K562 (cell line): ENCODE data around the gene CLEC18A. TPM values are rescaled to one million over a fixed set of nuclear protein-coding genes. Genes with fewer than 3 reads are reported as not detected.

Source experiments
- ATAC-seq: fragments of 200-7000 bp; cut with Tn5 transposase; 3 replicates; pipeline ENCODE4 v1.9.1; 2020; ENCODE audit warnings: moderate library complexity
- BruUV-seq: library from RNA; stranded (reverse); fragments of 400-500 nt; replicated peaks from 2 replicates; lab custom pipeline; 2021; lab: Mats Ljungman, UMichigan
- CTCF ChIA-PET: fragments of 300-600 bp; formaldehyde crosslinking; extraction: SDS; loops from one replicate; lab custom pipeline; 2021; ENCODE audit warnings: low intra/inter-chr PET ratio; lab: Yijun Ruan, JAX
- POLR2A ChIA-PET: fragments of 300-600, 350-650 bp; sonication (Branson Sonifier 250); formaldehyde crosslinking; extraction: SDS; loops from one replicate; lab custom pipeline; 2021; ENCODE audit warnings: antibody characterized with exemption, inconsistent platforms; lab: Yijun Ruan, JAX
- DNase-seq, 4 experiments: peaks; one replicate each; pipeline versions ENCODE4 v3.0.0 to v3.0.0-alpha.2; 2011 to 2018; ENCODE audit warnings: low spot score in 3 of 4, mixed read lengths in 3 of 4; ENCODE audit errors: extremely low read depth in 1 of 4
- FAIRE-seq: peaks from 2 replicates; lab custom pipeline; 2011; peaks lifted over from hg19 to GRCh38; lab: Jason Lieb, UNC
- H2AFZ ChIP-seq: 2 replicates; pipeline ENCODE4 v1.6.0; 2011; ENCODE audit warnings: low read depth, low read length, control low read depth, inconsistent platforms
- H3K27ac ChIP-seq: fragments of 200-600 bp; 3 replicates; pipeline ENCODE4 v1.8.0; 2011; ENCODE audit warnings: low read depth, mild to moderate bottlenecking, control low read depth, inconsistent platforms, low read length, moderate library complexity, mixed read lengths; ENCODE audit errors: extremely low read depth
- H3K27me3 ChIP-seq, 2 experiments: fragments of 300-600 bp in 1 of 2; 2 replicates in 1 of 2; 3 replicates in 1 of 2; pipeline versions ENCODE4 v1.6.0 to v1.8.0; 2011; ENCODE audit warnings: inconsistent platforms in 2 of 2, low read length in 2 of 2, mild to moderate bottlenecking in 1 of 2, mixed read lengths in 1 of 2, moderate library complexity in 1 of 2; ENCODE audit not compliant: control insufficient read depth in 2 of 2, insufficient read depth in 2 of 2
- H3K36me3 ChIP-seq: fragments of 300-600 bp; 3 replicates; pipeline ENCODE4 v1.8.0; 2011; ENCODE audit warnings: mild to moderate bottlenecking, low read length, inconsistent platforms; ENCODE audit not compliant: control insufficient read depth, insufficient read depth
- H3K4me1 ChIP-seq, 2 experiments: fragments of 200-600 bp in 1 of 2; replicated peaks in 1 of 2; 2 replicates in 1 of 2; 3 replicates in 1 of 2; pipeline versions ENCODE4 v1.5.1 to v1.8.0; 2011; ENCODE audit warnings: inconsistent platforms in 2 of 2, low read length in 2 of 2, mild to moderate bottlenecking in 1 of 2, mixed read lengths in 1 of 2, moderate library complexity in 1 of 2; ENCODE audit not compliant: control insufficient read depth in 2 of 2, insufficient read depth in 2 of 2
- H3K4me2 ChIP-seq: 2 replicates; pipeline ENCODE4 v1.6.1; 2011; ENCODE audit warnings: low read length, control low read depth, inconsistent platforms, mixed read lengths; ENCODE audit not compliant: insufficient read depth
- H3K4me3 ChIP-seq: fragments of 200-600 bp; sonication (generic), shearing (Covaris generic); 2 replicates; pipeline ENCODE4 v1.5.1; 2016; ENCODE audit warnings: control low read depth, inconsistent platforms
- H3K79me2 ChIP-seq: fragments of 200-600 bp; 3 replicates; pipeline ENCODE4 v1.8.0; 2011; ENCODE audit warnings: low read length, inconsistent platforms; ENCODE audit not compliant: control insufficient read depth, insufficient read depth
- H3K9ac ChIP-seq, 2 experiments: 2 replicates each; pipeline versions ENCODE4 v1.6.0 to v1.6.1; 2011; ENCODE audit warnings: low read depth in 2 of 2, low read length in 2 of 2, control low read depth in 1 of 2, inconsistent platforms in 1 of 2, mild to moderate bottlenecking in 1 of 2, mixed read lengths in 1 of 2; ENCODE audit not compliant: insufficient read depth in 1 of 2
- H3K9me1 ChIP-seq: one replicate; pipeline ENCODE4 v1.6.0; 2011; ENCODE audit warnings: inconsistent platforms, mild to moderate bottlenecking, low read length, moderate library complexity; ENCODE audit not compliant: control insufficient read depth, insufficient read depth
- H3K9me3 ChIP-seq: replicated peaks from 2 replicates; pipeline ENCODE4 v1.5.1; 2011; ENCODE audit warnings: low read depth, low read length, inconsistent platforms; ENCODE audit not compliant: control insufficient read depth, insufficient read depth
- H4K20me1 ChIP-seq: replicated peaks from 2 replicates; pipeline ENCODE4 v1.6.1; 2011; ENCODE audit warnings: low read length, inconsistent platforms, mixed read lengths; ENCODE audit not compliant: control insufficient read depth, insufficient read depth
- C11orf30 ChIP-seq: fragments of 450-650 bp; IDR thresholded peaks from 2 replicates; pipeline ENCODE4 v1.6.1; 2016; ENCODE audit warnings: low read depth, mild to moderate bottlenecking
- CREM ChIP-seq: IDR thresholded peaks from 2 replicates; pipeline ENCODE4 v1.6.1; 2014; ENCODE audit warnings: antibody characterized with exemption, low read depth
- RAD21 ChIP-seq, 2 experiments: fragments of 250-450 bp in 1 of 2; fragments of 450-650 bp in 1 of 2; sonication (Bioruptor Pico) in 1 of 2; formaldehyde crosslinking in 1 of 2; IDR thresholded peaks in 1 of 2; conservative IDR thresholded peaks in 1 of 2; 2 replicates each; pipeline versions ENCODE4 v1.4.0 to v1.8.0; 2020 to 2022; ENCODE audit warnings: mild to moderate bottlenecking in 2 of 2, moderate library complexity in 1 of 2
- SMC3 ChIP-seq: conservative IDR thresholded peaks from 2 replicates; pipeline ENCODE4 v1.6.1; 2011; ENCODE audit warnings: low read depth, low read length, improper control_type of control experiment; ENCODE audit not compliant: insufficient read depth
- ZNF445 ChIP-seq: fragments of 250-450 bp; sonication (Bioruptor Pico); IDR thresholded peaks from 2 replicates; pipeline ENCODE4 v1.4.0; 2020; ENCODE audit warnings: low read depth, mild to moderate bottlenecking, moderate library complexity
- WGBS: fragments of 100-300 bp; shearing (Covaris generic); methylation state at CpG from one replicate; pipeline ENCODE4 v1.1.6; 2016; ENCODE audit warnings: low coverage, mixed read lengths; ENCODE audit not compliant: insufficient coverage; ENCODE audit errors: missing lambda C conversion rate; 5-methylcytosine and 5-hydroxymethylcytosine counted together
- in situ Hi-C: fragments of 300-500 bp; cut with MboI; formaldehyde crosslinking; loops from 4 replicates; pipeline ENCODE4 v1.15.0; 2018; ENCODE audit warnings: inconsistent platforms, mixed read lengths
- intact Hi-C: fragments of 100-400 bp; cut with micrococcal nuclease; formaldehyde crosslinking; loops from 2 replicates; pipeline ENCODE4 v1.14.2; 2022
- polyA plus RNA-seq, 8 experiments: library from polyadenylated mRNA; depleted of rRNA in 4 of 8; stranded (reverse) in 5 of 8; unstranded in 3 of 8; fragments of >200 nt; fragmentation: Nextera tagmentation in 2 of 8; fragmentation: Illumina TruSeq in 1 of 8; extraction: Ambion mirVana in 2 of 8; extraction: Trizol in 1 of 8; gene quantifications; 2 replicates each; pipeline versions ENCODE4 v1.2.1 to v1.2.3, GENCODE V29; 2011 to 2014; ENCODE audit warnings: inconsistent platforms in 1 of 8, missing spikeins in 1 of 8
- total RNA-seq, 7 experiments: library from RNA; depleted of rRNA in 6 of 7; stranded (reverse); fragments of >200 nt in 6 of 7; fragmentation: Illumina TruSeq in 2 of 7; extraction: Trizol in 2 of 7; gene quantifications; 2 replicates each; pipeline versions ENCODE4 v1.2.1 to v1.2.3, GENCODE V29; 2011 to 2021; ENCODE audit warnings: low replicate concordance in 1 of 7
- TF ChIP-seq, protein P1 (sequence below): sonication (generic); formaldehyde crosslinking; IDR thresholded peaks from 2 replicates; pipeline ENCODE4 v1.8.0; 2022; ENCODE audit warnings: missing genetic modification reagents, mild to moderate bottlenecking, moderate library complexity, borderline replicate concordance
- TF ChIP-seq, protein P2 (sequence below), 3 experiments: IDR thresholded peaks in 2 of 3; conservative IDR thresholded peaks in 1 of 3; 2 replicates each; pipeline ENCODE4 v1.5.1; 2011 to 2012; ENCODE audit warnings: low read length in 3 of 3, mild to moderate bottlenecking in 3 of 3, control low read depth in 2 of 3, improper control_type of control experiment in 1 of 3, inconsistent platforms in 1 of 3, low read depth in 1 of 3, mixed read lengths in 1 of 3, moderate library complexity in 1 of 3; ENCODE audit not compliant: insufficient read depth in 2 of 3
- TF ChIP-seq, protein P3 (sequence below), 2 experiments: fragments of 450-650 bp; formaldehyde crosslinking in 1 of 2; IDR thresholded peaks; 2 replicates each; pipeline versions ENCODE4 v1.4.0 to v1.6.1; 2014 to 2020; ENCODE audit warnings: mild to moderate bottlenecking in 2 of 2, borderline replicate concordance in 1 of 2, low read depth in 1 of 2

Gene CLEC18A
- total and polyA plus RNA-seq, 9 of the 15 experiments (the other 6 are each of a cell fraction or from before 2014, with no cell fraction given) = 0.08 to 0.33 (median 0.23) TPM; not detected in 2

DNA sequence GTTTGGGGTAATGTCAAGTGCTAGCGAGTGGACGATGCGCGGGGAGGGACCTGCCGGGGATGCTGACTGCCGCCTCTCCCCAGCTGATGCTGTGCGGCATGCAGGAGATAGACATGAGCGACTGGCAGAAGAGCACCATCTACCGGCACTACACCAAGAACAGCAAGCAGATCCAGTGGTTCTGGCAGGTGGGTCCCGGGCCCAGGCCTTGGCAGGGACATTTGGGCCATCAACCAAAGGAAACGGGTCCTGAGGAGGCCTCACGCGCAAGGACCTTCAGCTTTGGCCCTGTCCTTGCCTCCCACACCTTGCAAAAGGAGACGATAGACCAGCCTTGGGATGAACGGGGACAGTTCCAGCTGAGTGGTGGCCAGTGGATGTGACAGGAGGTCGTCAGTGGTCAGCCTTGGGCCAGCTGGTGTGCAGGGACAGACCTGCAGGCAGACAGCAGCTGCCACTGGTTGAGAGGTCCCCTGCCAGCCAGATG lies 13.6 kb upstream of the CLEC18A start:
- WGBS = 70% methylated on average over 16 of the region's 16 CpGs
- DNase-seq (peak; percentile 22 to 40 (median 32)), FAIRE-seq (peak; percentile 75), ATAC-seq (peak; percentile 84)
- Histone ChIP-seq H3K4me1 (no peaks in the 10 kb centered on the region), H3K79me2 (no peaks in the 10 kb centered on the region), H3K9me3 (no peaks in the 10 kb centered on the region), H4K20me1 (no peaks in the 10 kb centered on the region), H2AFZ (no peak overlapping the region), H3K4me2 (no peak overlapping the region), H3K9ac (no peak overlapping the region; a peak in 1 of 4 replicates), H3K36me3 (peaks cover 42% of the 10 kb centered on the region; the same call in 1 of the 3 replicates), H3K27me3 (no peaks in the 10 kb centered on the region), H3K4me3 (no peak overlapping the region), H3K9me1 (peaks cover 2% of the 10 kb centered on the region), H3K27ac (no peak overlapping the region)
- in situ Hi-C loops (no loop called here), intact Hi-C loops (no loop called here)
- ChIA-PET CTCF (interaction anchor here (0.6 to 0.7 kb wide), 2 partner anchors 139 to 141 kb away, joined by 3 to 4 read pairs; no protein-coding TSS in a partner anchor), POLR2A (interaction anchor here (0.7 kb wide), 1 partner anchor 169 kb away, joined by 3 read pairs; no protein-coding TSS in a partner anchor)
- BruUV-seq = no TSS peak
- TF ChIP-seq CREM (0 out of 2 replicates have a peak, but pooled peaks have one; percentile 8), C11orf30 (no peak), ZNF445 (CRISPR knock-in tag) (no peak), RAD21 (CRISPR knock-in tag; conservative IDR thresholded peaks at IDR 0.05 in 1 of 2, IDR thresholded peaks at IDR 0.05 in 1 of 2) (peak in 1 of 2 experiments; percentile 46; a peak in 2 of 4 replicates), SMC3 (peak; percentile 35; the same call in 1 of the 2 replicates)
- TF ChIP-seq, protein P1, sequence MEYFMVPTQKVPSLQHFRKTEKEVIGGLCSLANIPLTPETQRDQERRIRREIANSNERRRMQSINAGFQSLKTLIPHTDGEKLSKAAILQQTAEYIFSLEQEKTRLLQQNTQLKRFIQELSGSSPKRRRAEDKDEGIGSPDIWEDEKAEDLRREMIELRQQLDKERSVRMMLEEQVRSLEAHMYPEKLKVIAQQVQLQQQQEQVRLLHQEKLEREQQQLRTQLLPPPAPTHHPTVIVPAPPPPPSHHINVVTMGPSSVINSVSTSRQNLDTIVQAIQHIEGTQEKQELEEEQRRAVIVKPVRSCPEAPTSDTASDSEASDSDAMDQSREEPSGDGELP (CRISPR knock-in tag) = peak; percentile 86
- TF ChIP-seq, protein P2, sequence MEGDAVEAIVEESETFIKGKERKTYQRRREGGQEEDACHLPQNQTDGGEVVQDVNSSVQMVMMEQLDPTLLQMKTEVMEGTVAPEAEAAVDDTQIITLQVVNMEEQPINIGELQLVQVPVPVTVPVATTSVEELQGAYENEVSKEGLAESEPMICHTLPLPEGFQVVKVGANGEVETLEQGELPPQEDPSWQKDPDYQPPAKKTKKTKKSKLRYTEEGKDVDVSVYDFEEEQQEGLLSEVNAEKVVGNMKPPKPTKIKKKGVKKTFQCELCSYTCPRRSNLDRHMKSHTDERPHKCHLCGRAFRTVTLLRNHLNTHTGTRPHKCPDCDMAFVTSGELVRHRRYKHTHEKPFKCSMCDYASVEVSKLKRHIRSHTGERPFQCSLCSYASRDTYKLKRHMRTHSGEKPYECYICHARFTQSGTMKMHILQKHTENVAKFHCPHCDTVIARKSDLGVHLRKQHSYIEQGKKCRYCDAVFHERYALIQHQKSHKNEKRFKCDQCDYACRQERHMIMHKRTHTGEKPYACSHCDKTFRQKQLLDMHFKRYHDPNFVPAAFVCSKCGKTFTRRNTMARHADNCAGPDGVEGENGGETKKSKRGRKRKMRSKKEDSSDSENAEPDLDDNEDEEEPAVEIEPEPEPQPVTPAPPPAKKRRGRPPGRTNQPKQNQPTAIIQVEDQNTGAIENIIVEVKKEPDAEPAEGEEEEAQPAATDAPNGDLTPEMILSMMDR (IDR thresholded peaks at IDR 0.05 in 2 of 3, conservative IDR thresholded peaks at IDR 0.05 in 1 of 3; ENCODE audit: insufficient read depth in 2 of 3, low read depth in 1 of 3, low read length in 3 of 3) = peak; percentile 50 to 56 (median 52)
- TF ChIP-seq, protein P3, sequence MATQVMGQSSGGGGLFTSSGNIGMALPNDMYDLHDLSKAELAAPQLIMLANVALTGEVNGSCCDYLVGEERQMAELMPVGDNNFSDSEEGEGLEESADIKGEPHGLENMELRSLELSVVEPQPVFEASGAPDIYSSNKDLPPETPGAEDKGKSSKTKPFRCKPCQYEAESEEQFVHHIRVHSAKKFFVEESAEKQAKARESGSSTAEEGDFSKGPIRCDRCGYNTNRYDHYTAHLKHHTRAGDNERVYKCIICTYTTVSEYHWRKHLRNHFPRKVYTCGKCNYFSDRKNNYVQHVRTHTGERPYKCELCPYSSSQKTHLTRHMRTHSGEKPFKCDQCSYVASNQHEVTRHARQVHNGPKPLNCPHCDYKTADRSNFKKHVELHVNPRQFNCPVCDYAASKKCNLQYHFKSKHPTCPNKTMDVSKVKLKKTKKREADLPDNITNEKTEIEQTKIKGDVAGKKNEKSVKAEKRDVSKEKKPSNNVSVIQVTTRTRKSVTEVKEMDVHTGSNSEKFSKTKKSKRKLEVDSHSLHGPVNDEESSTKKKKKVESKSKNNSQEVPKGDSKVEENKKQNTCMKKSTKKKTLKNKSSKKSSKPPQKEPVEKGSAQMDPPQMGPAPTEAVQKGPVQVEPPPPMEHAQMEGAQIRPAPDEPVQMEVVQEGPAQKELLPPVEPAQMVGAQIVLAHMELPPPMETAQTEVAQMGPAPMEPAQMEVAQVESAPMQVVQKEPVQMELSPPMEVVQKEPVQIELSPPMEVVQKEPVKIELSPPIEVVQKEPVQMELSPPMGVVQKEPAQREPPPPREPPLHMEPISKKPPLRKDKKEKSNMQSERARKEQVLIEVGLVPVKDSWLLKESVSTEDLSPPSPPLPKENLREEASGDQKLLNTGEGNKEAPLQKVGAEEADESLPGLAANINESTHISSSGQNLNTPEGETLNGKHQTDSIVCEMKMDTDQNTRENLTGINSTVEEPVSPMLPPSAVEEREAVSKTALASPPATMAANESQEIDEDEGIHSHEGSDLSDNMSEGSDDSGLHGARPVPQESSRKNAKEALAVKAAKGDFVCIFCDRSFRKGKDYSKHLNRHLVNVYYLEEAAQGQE (IDR thresholded peaks at IDR 0.05; ENCODE audit: borderline replicate concordance) = peak; percentile 23; the same call in 1 of the 2 replicates
- TF ChIP-seq, protein P3 (CRISPR knock-in tag; IDR thresholded peaks at IDR 0.05; ENCODE audit: low read depth) = no peak
